Pancreas (tissue), 10 donors: ENCODE results near the gene SH2B2. TPM values are rescaled to one million over a fixed set of nuclear protein-coding genes. Genes with fewer than 3 reads are reported as not detected.
A peak's percentile ranks its signal among the peaks of the same experiment; 100 is the strongest.

Experiments
- ATAC-seq, 4 donors: fragments of 200-7000 bp; cut with Tn5 transposase; one replicate each; pipeline versions ENCODE4 v1.8.0 to v1.9.1; 2020; ENCODE audit warnings: mild to moderate bottlenecking in 4 of 4, moderate library complexity in 4 of 4
- DNase-seq, 6 donors: peaks; one replicate each; pipeline ENCODE4 v3.0.0-alpha.2; 2020
- FAIRE-seq: peaks from 2 replicates; lab custom pipeline; 2012; peaks lifted over from hg19 to GRCh38; lab: Jason Lieb, UNC
- H3K27ac ChIP-seq, 4 donors: fragments of 200-600 bp; sonication (generic); 1 replicate in 3 of 4; 2 replicates in 1 of 4; pipeline versions ENCODE4 v1.5.0 to v1.8.0; 2020
- H3K27me3 ChIP-seq, 4 donors: fragments of 200-600 bp; one replicate each; pipeline ENCODE4 v1.8.0; 2021
- H3K36me3 ChIP-seq, 3 donors: fragments of 200-600 bp; sonication (generic) in 1 of 3; one replicate each; pipeline versions ENCODE4 v1.5.0 to v1.8.0; 2020 to 2021
- H3K4me1 ChIP-seq, 3 donors: fragments of 200-600 bp; one replicate each; pipeline ENCODE4 v1.8.0; 2021
- H3K4me3 ChIP-seq, 4 donors: fragments of 200-600 bp; sonication (generic) in 2 of 4; one replicate each; pipeline versions ENCODE4 v1.5.0 to v1.8.0; 2020 to 2021
- H3K9me3 ChIP-seq, 4 donors: fragments of 200-600 bp; one replicate each; pipeline ENCODE4 v1.8.0; 2021
- CTCF ChIP-seq, 4 donors: fragments of 200-600 bp; sonication (generic) in 3 of 4; IDR thresholded peaks; one replicate each; pipeline versions ENCODE4 v1.5.0 to v1.8.0; 2021; ENCODE audit warnings: antibody characterized with exemption in 4 of 4
- WGBS, 2 donors: extraction: QIAGEN DNeasy Blood & Tissue Kit; methylation state at CpG; one replicate each; pipeline ENCODE4 v1.1.7; 2013; 5-methylcytosine and 5-hydroxymethylcytosine counted together
- intact Hi-C, 3 donors: fragments of 100-400 bp; cut with DNase I; formaldehyde crosslinking; loops; one replicate each; pipeline versions ENCODE4 v1.11.1 to v1.14.2; 2022
- polyA plus RNA-seq, 2 donors: library from polyadenylated mRNA; stranded (reverse); fragments of 200-250 nt; gene quantifications; one replicate each; pipeline ENCODE4 v1.2.3, GENCODE V29; 2013
- total RNA-seq, 6 donors: library from RNA; stranded (reverse); fragmentation: NEBNext Ultra II Directional in 4 of 6; extraction: Animal tissue kit (Norgen Biotek cat#: 25700) in 4 of 6; gene quantifications; one replicate each; pipeline versions ENCODE4 v1.2.1 to v1.2.4, GENCODE V29; 2021 to 2023
- donor health status: healthy with polysubstance abuse.
- donor health status: DM: no; HTN: no; CAD: no; lungs with moderate emphysema.
- donor health status: DM: no; HTN: no; CAD: no.
- donor health status: control.
- donor health status: control.
- donor health status: Bipolar disorder and iron deficiency.
- donor health status: DM: yes; HTN: yes; CAD: no.
- donor health status: DM: no; HTN: no; CAD: no.
- donor health status: DM: no; HTN: no; CAD: no.
- donor health status: DM: yes; HTN: yes; CAD: no.

The SH2B2 gene
- total and polyA plus RNA-seq, 8 donors, result 1.3 to 5.1 (median 2.1) TPM

GRCh38 chr7:102281785-102282184 is 4.9 kb upstream of the SH2B2 start:
- no peak for TF ChIP-seq CTCF (IDR thresholded peaks at IDR 0.05)
- FAIRE-seq (no peak), DNase-seq (no peak), ATAC-seq (no peak)
- intact Hi-C loops, result loop anchor here in 2 of 3 donors (5.0 kb wide), 2 partner anchors 106 to 111 kb away; no protein-coding TSS in a partner anchor
- Histone ChIP-seq H3K4me3 (no peak overlapping the region), H3K4me1 (peaks cover 0 to 4% (median 0%) of the 10 kb centered on the region in 3 donors), H3K36me3 (no peaks in the 10 kb centered on the region), H3K27me3 (no peaks in the 10 kb centered on the region), H3K27ac (no peak overlapping the region), H3K9me3 (no peaks in the 10 kb centered on the region)
- WGBS, 2 donors, result 90 to 96% methylated on average over 14 of the region's 14 CpGs

- Histone ChIP-seq H3K36me3 (no peaks in the 10 kb centered on the region), H3K9me3 (no peaks in the 10 kb centered on the region), H3K4me3 (no peak overlapping the region), H3K4me1 (peaks cover 0 to 4% (median 0%) of the 10 kb centered on the region in 3 donors), H3K27ac (no peak overlapping the region), H3K27me3 (no peaks in the 10 kb centered on the region)
- intact Hi-C loops, result loop anchor here in 2 of 3 donors (5.0 kb wide), 2 partner anchors 105 to 110 kb away; no protein-coding TSS in a partner anchor
- TF ChIP-seq CTCF (IDR thresholded peaks at IDR 0.05), result no peak
- WGBS, 2 donors, result 87 to 90% methylated on average over 32 of the region's 32 CpGs
- ATAC-seq, result no peak
- DNase-seq, result peak in 1 of 6 donors; percentile 44
- no peak for FAIRE-seq
Observed at GRCh38 chr7:102282465-102283362, 4.0 kb upstream of the SH2B2 start.

GRCh38 chr7:102283477-102284189 is 3.0 kb upstream of the SH2B2 start:
- intact Hi-C loops, result loop anchor here in 2 of 3 donors (5.0 kb wide), 2 partner anchors 104 to 109 kb away; no protein-coding TSS in a partner anchor
- Histone ChIP-seq H3K4me1 (peaks cover 0 to 5% (median 4%) of the 10 kb centered on the region in 3 donors), H3K27me3 (no peaks in the 10 kb centered on the region), H3K27ac (no peak overlapping the region), H3K36me3 (no peaks in the 10 kb centered on the region), H3K9me3 (no peaks in the 10 kb centered on the region), H3K4me3 (no peak overlapping the region)
- no peak for DNase-seq
- WGBS, 2 donors, result 74 to 80% methylated on average over 10 of the region's 10 CpGs
- no peak for TF ChIP-seq CTCF (IDR thresholded peaks at IDR 0.05)
- no peak for FAIRE-seq
- no peak for ATAC-seq

DNA sequence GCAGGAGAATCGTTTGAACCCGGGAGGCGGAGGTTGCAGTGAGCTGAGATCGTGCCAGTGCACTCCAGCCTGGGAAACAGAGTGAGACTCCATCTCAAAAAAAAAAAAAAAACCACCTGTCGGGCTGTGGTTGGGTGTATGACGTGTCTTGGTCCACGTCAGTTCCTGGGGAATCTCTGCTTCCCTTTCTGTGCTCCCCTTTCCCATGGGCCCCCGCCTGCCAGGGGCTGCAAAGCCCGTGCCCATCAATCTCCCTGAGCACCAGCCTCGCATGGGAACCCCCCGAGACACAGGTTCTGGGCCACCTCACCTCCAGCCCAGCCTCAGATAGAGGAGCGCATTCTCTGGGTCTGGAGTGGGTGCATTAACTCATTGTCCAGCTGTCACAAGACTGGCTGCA is 2.3 kb upstream of the SH2B2 start:
- intact Hi-C loops, result loop anchor here in 2 of 3 donors (5.0 kb wide), 2 partner anchors 103 to 108 kb away; no protein-coding TSS in a partner anchor
- no peak overlapping the region for H3K4me3 ChIP-seq
- DNase-seq (peak in 1 of 6 donors; percentile 57), ATAC-seq (no peak), FAIRE-seq (no peak)
- no peaks in the 10 kb centered on the region for H3K9me3 ChIP-seq
- H3K27ac ChIP-seq, result no peak overlapping the region
- WGBS, 2 donors, result 76 to 80% methylated on average over 12 of the region's 12 CpGs
- H3K27me3 ChIP-seq, result no peaks in the 10 kb centered on the region
- TF ChIP-seq CTCF (IDR thresholded peaks at IDR 0.05), result no peak
- peaks cover 0 to 5% (median 4%) of the 10 kb centered on the region in 3 donors for H3K4me1 ChIP-seq
- H3K36me3 ChIP-seq, result no peaks in the 10 kb centered on the region
